Activated naive CD4-positive, alpha-beta T cell (primary cell): ENCODE results near the gene PHAF1.

ENCODE experiments used
- DNase-seq, 4 experiments: peaks; one replicate each; lab custom pipeline; 2025; lab: John Stamatoyannopoulos, UW

PHAF1 gene

GRCh38 chr16:67147437-67148140 is 37.8 kb downstream of the PHAF1 start:
- DNase-seq, result no peak

DNA sequence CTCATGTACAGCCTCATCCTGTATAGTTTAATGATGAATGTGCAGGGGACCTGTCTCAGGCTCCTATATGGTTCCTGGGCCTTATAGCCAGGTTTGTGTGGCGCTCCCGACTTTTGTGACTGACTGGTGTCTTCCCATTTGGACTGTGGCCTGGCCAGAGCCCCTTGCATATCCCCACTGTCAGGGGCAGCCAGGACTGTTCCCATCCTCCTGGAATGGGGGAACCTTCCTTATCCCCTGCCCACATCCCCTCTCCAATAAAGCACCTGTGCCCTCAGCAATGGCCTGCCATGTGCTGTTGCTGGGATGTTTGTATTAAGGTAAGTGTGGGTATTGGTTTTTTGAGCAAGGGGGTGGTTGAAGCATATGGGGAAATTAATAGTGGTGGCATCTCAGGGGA is 38.5 kb downstream of the PHAF1 start:
- DNase-seq, result no peak

DNA sequence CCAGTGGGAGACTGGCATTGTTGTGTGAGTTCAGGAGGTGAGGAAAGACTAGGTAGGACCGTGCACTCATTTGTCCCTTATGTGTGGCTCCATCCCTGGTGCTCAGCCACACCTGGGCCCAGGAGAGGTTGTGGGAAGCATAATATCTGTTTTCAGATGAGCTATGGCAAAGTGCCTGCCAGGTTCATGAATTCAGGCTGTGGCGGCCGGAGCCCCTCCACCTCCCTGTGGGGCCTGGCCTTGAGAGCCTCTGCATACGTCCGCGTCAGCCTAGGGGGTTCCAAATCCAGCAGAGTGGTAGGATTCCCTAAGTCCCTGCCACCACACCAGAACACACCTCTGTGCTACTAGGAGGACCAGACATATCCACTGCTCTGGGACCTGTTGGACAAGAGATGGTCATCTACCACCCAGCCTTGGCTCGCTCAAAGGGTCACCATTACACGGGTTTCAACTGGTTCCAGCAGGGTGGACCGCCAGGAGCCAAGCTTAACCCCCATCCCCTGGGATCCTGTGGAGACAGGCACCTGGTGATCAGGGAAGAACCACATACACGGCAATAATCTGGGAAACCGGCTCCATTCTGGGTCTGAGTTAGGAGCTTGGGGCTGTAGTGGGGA is 39.0 kb downstream of the PHAF1 start:
- no peak for DNase-seq

DNA sequence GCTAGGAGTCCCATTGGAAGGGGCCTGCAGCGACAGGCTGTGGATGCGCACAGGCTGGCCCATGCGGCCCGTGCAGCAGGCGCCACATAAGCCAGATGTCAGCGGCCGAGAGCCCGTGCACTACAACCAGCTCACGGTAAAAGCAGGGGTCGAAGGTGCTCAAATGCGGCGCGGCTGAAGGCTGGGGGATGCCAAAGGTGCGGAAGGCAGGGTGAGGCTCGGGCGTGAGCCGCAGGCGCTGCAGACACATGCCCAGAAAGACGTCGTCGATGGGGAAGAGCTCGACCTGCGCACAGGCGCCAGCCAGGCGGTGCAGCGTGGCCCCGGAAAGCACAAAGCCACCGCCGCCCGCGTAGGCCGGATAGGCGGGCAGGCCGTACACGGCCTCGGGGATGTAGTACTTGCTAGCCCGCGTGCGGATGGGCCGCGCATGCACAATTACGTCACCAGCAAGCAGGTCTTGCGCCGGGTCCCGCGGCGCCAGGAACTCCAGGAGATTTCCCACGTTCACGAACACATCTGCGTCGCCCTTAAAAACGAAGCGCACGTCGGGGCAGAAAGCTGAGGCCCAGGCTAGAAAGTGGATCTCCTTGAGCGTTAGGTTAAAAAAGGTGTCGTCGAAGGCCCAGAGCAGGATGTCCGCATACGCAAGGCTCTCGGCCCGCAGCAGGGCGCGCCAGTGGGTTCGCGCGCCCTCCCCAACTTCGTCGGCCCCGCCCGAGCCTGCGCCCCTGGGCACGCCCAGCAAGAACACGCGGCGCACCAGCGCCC is 39.7 kb downstream of the PHAF1 start:
- no peak for DNase-seq

DNA sequence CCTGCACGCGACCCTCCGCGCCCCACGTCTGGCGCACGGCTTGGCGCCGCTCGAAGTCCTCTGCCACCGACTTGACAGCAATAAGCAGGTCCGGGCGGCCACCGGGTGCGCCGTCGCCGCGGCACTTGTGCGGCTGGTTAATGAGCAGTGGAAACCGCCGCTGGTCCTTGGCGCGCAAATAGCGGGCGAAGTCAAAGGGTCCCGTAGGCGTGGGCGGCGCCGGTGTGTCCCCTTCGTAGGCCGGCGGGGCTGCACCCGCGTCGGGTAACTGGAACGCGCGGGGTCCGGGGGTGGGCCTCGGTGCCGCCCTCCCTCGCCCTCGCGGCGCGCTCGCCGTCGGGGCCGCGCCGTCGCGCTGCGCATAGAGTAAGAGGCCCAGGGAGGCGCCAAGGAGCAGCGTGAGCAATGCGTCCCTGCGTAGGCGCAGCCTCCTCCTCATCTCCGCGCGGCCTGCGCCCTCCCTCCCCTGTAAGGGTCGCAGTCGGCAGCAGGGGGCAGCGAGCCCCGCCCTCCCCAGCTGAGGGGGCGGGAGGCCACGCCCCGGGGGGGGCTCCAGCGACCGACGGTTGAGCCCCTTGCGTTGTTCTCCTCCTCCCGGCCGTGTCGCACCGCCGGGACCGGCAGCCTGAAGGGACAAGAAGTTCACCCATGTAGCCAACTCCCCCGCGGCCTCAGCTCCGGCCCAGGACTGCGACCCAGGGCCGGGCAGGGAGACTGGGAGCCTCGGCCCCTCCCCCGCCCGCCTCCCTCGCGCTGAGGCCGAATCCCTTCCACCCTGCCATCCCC is 40.5 kb downstream of the PHAF1 start:
- no peak for DNase-seq

- DNase-seq, result no peak
Measured at GRCh38 chr16:67150833-67151396, 41.2 kb downstream of the PHAF1 start, which contains the start of gene B3GNT9. B3GNT9 (minus strand) TSS chr16:67150998; CDS start chr16:67150485, 513 bp downstream.

- DNase-seq, result no peak
Measured at GRCh38 chr16:67151431-67152097, 41.8 kb downstream of the PHAF1 start.

- DNase-seq, result no peak
Measured at GRCh38 chr16:67154578-67155294, 45.0 kb downstream of the PHAF1 start.

DNA sequence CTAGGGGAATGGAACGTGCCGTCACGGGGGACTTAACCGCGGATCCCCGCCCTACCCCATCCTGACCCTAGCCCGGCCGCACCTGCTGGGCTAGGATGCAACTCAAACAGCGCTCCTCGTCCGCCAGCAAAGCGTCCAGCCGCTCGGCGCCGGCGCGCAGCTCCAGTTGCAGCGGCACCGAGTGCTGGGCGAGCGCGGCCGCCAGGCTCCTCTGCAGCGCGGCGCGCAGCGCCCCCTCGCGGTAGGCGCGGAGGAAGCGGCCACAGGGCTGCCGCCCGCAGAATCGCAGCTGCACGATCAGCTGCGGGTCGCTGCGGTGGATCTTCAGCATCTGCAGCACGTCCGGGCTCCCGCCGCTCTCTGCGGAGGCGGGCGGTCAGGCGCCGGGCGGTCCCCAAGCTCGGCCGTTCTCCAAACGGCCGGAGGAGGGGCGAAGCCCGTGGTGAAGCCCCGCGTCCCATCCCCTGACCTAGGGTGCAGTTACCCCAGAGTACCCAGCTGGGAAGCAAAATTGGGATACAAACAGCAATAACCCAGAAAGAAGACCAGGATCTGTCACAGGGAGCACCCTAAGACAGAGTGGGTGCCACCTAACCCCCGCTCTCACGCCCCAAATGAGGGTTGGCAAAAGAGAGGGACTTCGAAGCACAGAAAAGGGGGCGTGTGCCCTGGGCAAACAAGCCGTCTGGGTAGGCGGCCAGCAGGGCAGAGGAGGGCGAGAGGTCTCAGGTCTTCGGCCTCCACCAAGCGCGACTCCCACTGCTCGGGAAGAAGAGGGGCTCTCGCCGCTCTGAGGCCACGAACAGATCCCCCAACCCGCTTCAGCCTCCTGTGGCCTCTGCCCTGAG is 45.8 kb downstream of the PHAF1 start:
- peak; percentile 60 to 80 (median 67) for DNase-seq

- DNase-seq, result no peak
Measured at GRCh38 chr16:67156143-67156844, 46.6 kb downstream of the PHAF1 start.

GRCh38 chr16:67157106-67157748 is 47.5 kb downstream of the PHAF1 start:
- no peak for DNase-seq

DNA sequence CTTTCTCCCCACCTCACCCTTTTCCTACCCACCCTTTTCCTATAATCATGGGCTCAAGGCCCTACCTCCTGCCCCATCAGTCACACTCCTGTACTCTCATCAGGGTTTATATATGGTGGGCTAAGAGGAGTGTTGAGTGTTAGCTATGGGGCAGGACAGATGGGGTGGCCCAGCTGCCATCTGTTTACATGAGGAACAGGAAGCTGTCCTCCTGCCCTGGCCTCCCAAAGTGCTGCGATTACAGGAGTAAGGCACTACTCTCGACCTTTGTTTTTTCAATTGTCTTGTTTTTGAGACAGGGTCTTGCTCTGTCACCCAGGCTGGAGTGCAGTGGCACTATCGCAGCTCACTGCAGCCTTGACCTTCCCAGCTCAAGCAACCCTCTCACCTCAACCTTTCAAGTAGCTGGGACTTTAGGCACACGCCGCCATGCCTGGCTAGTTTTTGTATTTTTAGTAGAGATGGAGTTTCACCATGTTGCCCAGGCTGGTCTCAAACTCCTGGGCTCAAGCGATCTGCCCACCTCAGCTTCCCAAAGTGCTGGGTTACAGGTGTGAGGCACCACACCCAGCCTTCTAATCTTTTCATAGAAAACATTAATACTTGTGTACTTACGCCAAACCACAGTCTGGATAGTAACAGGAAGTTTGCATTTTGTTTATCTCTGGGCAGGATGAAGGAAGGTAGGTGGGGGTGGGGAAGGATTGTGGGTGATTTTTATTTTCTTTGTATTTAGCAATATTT is 48.3 kb downstream of the PHAF1 start:
- DNase-seq, result no peak

- peak in 2 of 4 experiments; percentile 50 to 67 for DNase-seq
Measured at GRCh38 chr16:67158637-67159600, 49.2 kb downstream of the PHAF1 start.

DNA sequence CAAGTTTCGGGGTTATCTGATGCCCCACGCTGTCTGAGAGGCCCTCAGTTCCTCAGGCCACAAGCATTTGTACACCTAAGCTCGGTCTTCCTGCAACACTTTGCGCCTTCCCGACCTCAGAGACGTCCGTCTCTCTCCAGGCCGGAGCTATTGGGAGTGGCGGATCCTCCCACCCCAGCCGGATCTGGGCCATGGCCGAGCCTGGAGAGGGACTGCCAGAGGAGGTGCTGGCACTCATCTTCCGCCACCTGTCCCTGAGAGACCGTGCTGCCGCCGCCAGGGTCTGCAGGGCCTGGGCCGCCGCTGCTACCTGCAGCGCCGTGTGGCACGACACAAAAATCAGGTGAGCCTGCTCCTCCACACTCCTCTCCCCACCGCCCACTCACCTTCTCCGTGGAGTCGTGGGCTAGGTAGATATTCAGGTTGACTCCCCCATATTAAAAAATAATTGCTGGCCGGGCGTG is 51.9 kb downstream of the PHAF1 start:
- DNase-seq, result no peak

GRCh38 chr16:67162506-67163163 is 52.9 kb downstream of the PHAF1 start:
- no peak for DNase-seq
